ENCODE results near the gene HOXB5. TPM values are rescaled to one million over a fixed set of nuclear protein-coding genes. Genes with fewer than 3 reads are reported as not detected.

The HOXB5 gene
- polyA plus RNA-seq, 1 experiment, result not detected

DNA sequence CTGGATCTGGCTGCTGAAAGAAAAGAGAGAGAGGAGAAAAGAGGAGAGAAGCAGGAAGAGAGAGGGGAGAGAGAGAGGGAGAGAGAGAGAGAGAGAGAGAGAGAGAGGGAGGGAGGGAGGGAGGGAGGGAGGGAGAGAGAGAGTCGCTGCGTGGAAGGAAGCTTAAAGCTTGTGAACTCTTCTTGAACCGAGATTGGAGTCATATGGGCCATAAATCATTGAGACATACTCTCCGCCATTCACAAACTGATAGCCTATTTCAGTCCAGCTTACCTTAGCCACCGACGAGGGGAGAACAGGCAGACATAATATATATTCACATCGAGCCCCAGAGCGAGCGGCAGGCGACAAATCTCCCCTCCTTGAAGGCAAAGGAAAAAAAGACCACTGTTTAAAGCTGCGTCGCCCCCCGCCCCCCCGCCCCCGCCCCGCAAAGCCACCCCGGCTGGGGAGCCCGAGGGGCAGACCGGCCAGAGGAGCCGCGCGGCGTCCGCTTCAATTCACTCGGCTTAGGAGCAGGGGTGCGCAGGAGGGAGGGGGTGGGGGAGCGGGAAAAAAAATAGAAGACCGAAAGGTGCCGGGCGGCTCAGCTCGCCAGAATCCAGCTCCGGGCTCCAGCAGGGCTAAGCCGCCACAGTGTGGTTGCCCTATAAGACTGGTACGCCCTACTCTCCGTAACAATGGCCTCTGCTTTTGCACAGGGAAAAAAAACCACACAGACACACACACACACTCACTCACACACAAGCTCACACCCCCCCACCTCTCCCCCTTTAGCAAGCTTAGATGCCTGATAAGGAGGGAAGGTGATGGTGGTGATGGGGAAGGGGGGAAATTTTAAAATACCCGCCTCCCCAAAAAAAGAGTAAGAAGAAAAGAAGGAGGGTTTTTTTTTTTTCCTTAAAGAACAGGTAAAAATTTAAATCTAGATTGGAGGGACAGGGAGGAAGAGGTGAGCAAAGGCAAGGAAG is 38.0 kb downstream of the HOXB5 start:
- DNase-seq (ENCODE audit: low read depth), result no peak
- TF ChIP-seq, protein P1, sequence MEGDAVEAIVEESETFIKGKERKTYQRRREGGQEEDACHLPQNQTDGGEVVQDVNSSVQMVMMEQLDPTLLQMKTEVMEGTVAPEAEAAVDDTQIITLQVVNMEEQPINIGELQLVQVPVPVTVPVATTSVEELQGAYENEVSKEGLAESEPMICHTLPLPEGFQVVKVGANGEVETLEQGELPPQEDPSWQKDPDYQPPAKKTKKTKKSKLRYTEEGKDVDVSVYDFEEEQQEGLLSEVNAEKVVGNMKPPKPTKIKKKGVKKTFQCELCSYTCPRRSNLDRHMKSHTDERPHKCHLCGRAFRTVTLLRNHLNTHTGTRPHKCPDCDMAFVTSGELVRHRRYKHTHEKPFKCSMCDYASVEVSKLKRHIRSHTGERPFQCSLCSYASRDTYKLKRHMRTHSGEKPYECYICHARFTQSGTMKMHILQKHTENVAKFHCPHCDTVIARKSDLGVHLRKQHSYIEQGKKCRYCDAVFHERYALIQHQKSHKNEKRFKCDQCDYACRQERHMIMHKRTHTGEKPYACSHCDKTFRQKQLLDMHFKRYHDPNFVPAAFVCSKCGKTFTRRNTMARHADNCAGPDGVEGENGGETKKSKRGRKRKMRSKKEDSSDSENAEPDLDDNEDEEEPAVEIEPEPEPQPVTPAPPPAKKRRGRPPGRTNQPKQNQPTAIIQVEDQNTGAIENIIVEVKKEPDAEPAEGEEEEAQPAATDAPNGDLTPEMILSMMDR (IDR thresholded peaks at IDR 0.05; ENCODE audit: insufficient read depth, low read depth, low read length), result no peak
- H3K27me3 ChIP-seq (ENCODE audit: control insufficient read depth, insufficient read depth, low read length), result peaks cover 37% of the 10 kb centered on the region
- ChIA-PET CTCF (interaction anchor here (0.6 kb wide), 1 partner anchor 63 kb away, joined by 3 read pairs; no protein-coding TSS in a partner anchor), POLR2A (interaction anchor here (0.6 kb wide), 1 partner anchor 81 kb away, joined by 4 read pairs; no protein-coding TSS in a partner anchor)
- H3K36me3 ChIP-seq (ENCODE audit: control insufficient read depth, insufficient read depth, low read length), result no peaks in the 10 kb centered on the region
- H3K4me3 ChIP-seq (ENCODE audit: low read depth, low read length), result no peak overlapping the region

GRCh38 chr17:48554412-48555257 is 38.9 kb downstream of the HOXB5 start:
- ChIA-PET CTCF (interaction anchor here (0.6 kb wide), 1 partner anchor 64 kb away, joined by 3 read pairs; no protein-coding TSS in a partner anchor), POLR2A (no interaction called here)
- TF ChIP-seq, protein P1 (IDR thresholded peaks at IDR 0.05; ENCODE audit: insufficient read depth, low read depth, low read length), result no peak
- H3K4me3 ChIP-seq (ENCODE audit: low read depth, low read length), result no peak overlapping the region
- peaks cover 34% of the 10 kb centered on the region for H3K27me3 ChIP-seq (ENCODE audit: control insufficient read depth, insufficient read depth, low read length)
- DNase-seq (ENCODE audit: low read depth), result no peak
- H3K36me3 ChIP-seq (ENCODE audit: control insufficient read depth, insufficient read depth, low read length), result no peaks in the 10 kb centered on the region

GRCh38 chr17:48553826-48554225 is 39.8 kb downstream of the HOXB5 start:
- CTCF ChIA-PET, result interaction anchor here (0.6 kb wide), 2 partner anchors 15 to 68 kb away, joined by 3 read pairs; no protein-coding TSS in a partner anchor
- POLR2A ChIA-PET, result no interaction called here
- TF ChIP-seq, protein P1 (IDR thresholded peaks at IDR 0.05; ENCODE audit: insufficient read depth, low read depth, low read length), result no peak
- no peaks in the 10 kb centered on the region for H3K36me3 ChIP-seq (ENCODE audit: control insufficient read depth, insufficient read depth, low read length)
- DNase-seq (ENCODE audit: low read depth), result no peak
- no peak overlapping the region for H3K4me3 ChIP-seq (ENCODE audit: low read depth, low read length)
- peaks cover 32% of the 10 kb centered on the region for H3K27me3 ChIP-seq (ENCODE audit: control insufficient read depth, insufficient read depth, low read length)

- H3K4me3 ChIP-seq (ENCODE audit: low read depth, low read length), result no peak overlapping the region
- TF ChIP-seq, protein P1 (IDR thresholded peaks at IDR 0.05; ENCODE audit: insufficient read depth, low read depth, low read length), result no peak
- H3K27me3 ChIP-seq (ENCODE audit: control insufficient read depth, insufficient read depth, low read length), result peaks cover 30% of the 10 kb centered on the region
- no peaks in the 10 kb centered on the region for H3K36me3 ChIP-seq (ENCODE audit: control insufficient read depth, insufficient read depth, low read length)
- DNase-seq (ENCODE audit: low read depth), result no peak
- CTCF ChIA-PET, result interaction anchor here (0.6 kb wide), 1 partner anchor 15 kb away, joined by 3 read pairs; no protein-coding TSS in a partner anchor
- POLR2A ChIA-PET, result no interaction called here
These were observed 40.4 kb downstream of the HOXB5 start for GRCh38 chr17:48553190-48553547.
